Metanephros (tissue), 1 donor: Measurements from ENCODE around the gene MSANTD3. TPM values are rescaled to one million over a fixed set of nuclear protein-coding genes. Genes with fewer than 3 reads are reported as not detected.

Experiments used
- total RNA-seq: library from RNA; depleted of rRNA; stranded (reverse); fragments of >200 nt; gene quantifications from one replicate; pipeline ENCODE4 v1.2.3, GENCODE V29; 2014

MSANTD3 gene
- total RNA-seq, result 15.2 TPM

DNA sequence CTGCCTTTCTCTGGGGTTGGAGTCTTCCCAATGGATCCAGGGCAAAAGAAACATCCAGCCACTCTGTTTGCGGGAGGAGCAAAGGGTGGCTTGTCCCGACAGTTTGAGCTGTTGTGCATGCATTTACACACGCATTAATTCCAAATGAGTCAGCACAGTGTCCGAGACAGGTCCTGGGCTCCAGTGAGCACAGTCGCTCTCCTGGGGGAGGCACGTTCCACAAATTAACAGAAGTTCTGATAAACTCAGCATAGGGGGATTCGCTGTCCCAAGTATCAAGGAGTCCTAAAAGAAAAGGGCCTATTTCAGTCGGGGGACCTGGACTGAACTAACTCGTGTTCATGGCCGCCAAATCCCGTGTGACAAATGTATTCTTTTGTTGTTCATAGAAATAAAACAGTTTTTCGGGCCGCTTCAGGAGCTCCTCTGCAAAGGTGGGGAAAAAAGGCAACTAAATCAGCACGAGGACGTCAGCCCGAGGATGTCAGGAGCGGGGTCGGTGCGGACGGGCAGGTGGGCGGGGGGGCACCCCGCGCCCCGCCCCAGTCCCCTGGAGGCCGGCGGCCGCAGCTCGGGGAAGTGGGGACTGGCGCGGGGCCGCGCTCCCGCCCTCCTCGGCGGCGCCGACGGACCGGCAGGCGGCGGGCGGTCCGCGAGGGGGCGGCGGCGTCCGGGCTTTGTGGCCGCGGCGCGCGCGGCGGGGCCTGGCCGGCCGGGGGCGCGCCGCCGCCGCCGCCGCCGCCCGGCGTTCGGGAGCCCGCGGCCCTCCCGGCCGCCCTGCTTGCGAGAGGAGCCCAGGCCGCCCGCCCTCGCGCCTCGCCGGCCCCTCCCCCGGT is at the start of gene MSANTD3:
Gene MSANTD3, plus strand, starts transcription at position 614 of the 836 bp plus-strand sequence. CDS start 14,796 bp downstream, outside the sequence.

DNA sequence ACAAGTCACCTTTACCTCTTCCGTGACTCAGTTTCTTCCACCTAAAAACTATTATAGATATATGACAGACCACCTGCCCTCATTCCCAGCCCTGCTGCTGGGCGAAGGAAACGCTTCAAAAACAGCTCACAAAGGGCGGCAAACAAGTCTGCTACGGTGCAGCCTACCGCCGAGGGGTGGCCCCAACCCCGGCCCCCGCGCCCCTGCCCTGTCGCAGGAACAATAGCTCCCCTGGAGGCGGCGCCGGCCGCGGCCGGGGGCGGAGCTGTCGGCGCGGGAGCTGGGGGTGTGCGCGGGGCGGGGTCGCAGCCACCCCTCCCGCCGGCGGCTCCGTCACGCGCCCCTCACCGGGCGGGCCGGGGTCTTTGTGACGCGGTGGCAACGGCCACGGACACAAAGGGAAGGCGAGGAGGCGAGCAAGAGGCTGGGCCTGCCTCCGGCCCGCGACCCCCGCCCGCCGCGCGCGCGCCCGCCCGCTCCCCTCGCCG is 45.9 kb downstream of the MSANTD3 start, which contains the start of gene TMEFF1:
Gene TMEFF1, plus strand, starts transcription at position 362 of the 488 bp plus-strand sequence. CDS start 396 bp downstream, outside the sequence.

Other genes starting within 250 kb of the MSANTD3 start
- gene TEX10, start 74.2 kb upstream of the MSANTD3 start, total RNA-seq, result 33.9 TPM
- gene TMEFF1, start 46.0 kb downstream of the MSANTD3 start, total RNA-seq, result 9.9 TPM
- gene CAVIN4, start 150.9 kb downstream of the MSANTD3 start, total RNA-seq, result 38.4 TPM